IMR-90 (cell line): ENCODE data around the gene NOVA2. TPM values are rescaled to one million over a fixed set of nuclear protein-coding genes. Genes with fewer than 3 reads are reported as not detected.
A peak's percentile ranks its signal among the peaks of the same experiment; 100 is the strongest.

ENCODE experiments used
- ATAC-seq: fragments of 200-7000 bp; cut with Tn5 transposase; 2 replicates; pipeline ENCODE4 v1.9.1; 2020; ENCODE audit warnings: low read depth, mild to moderate bottlenecking, moderate library complexity
- BruUV-seq: library from RNA; stranded (reverse); fragments of 400-500 nt; replicated peaks from 2 replicates; lab custom pipeline; 2021; lab: Mats Ljungman, UMichigan
- CTCF ChIA-PET: fragments of 300-600 bp; formaldehyde crosslinking; extraction: SDS; loops from one replicate; lab custom pipeline; 2021; ENCODE audit warnings: antibody characterized with exemption; lab: Yijun Ruan, JAX
- POLR2A ChIA-PET: fragments of 300-600 bp; sonication (Branson Sonifier 250); formaldehyde crosslinking; loops from one replicate; lab custom pipeline; 2022; ENCODE audit warnings: antibody characterized with exemption; ENCODE audit not compliant: unreplicated experiment; lab: Charles Lee
- DNase-seq: peaks from one replicate; pipeline ENCODE4 v3.0.0; 2013
- H2AFZ ChIP-seq: replicated peaks from 2 replicates; pipeline ENCODE3; 2013; ENCODE audit warnings: low read length, mild to moderate bottlenecking; ENCODE audit not compliant: poor library complexity
- H2AK5ac ChIP-seq: 2 replicates; pipeline ENCODE4 v1.6.1; 2013; ENCODE audit warnings: low read depth, low read length, inconsistent platforms
- H2AK9ac ChIP-seq: replicated peaks from 2 replicates; pipeline ENCODE3; 2013; ENCODE audit warnings: mild to moderate bottlenecking, low read depth, low read length, moderate library complexity; ENCODE audit not compliant: poor library complexity
- H2BK120ac ChIP-seq: 2 replicates; pipeline ENCODE4 v1.6.1; 2013; ENCODE audit warnings: low read depth, low read length, inconsistent platforms
- H2BK15ac ChIP-seq: 3 replicates; pipeline ENCODE4 v1.6.1; 2013; ENCODE audit warnings: low read depth, low read length, inconsistent platforms
- H2BK20ac ChIP-seq: 2 replicates; pipeline ENCODE4 v1.6.1; 2013; ENCODE audit warnings: low read depth, mild to moderate bottlenecking, inconsistent platforms, low read length, moderate library complexity
- H2BK5ac ChIP-seq: 2 replicates; pipeline ENCODE4 v1.6.1; 2013; ENCODE audit warnings: mild to moderate bottlenecking, low read depth, low read length, inconsistent platforms; ENCODE audit not compliant: poor library complexity, severe bottlenecking
- H3K14ac ChIP-seq: replicated peaks from 2 replicates; pipeline ENCODE4 v1.6.1; 2013; ENCODE audit warnings: low read depth, low read length, inconsistent platforms
- H3K18ac ChIP-seq: 2 replicates; pipeline ENCODE4 v1.6.1; 2013; ENCODE audit warnings: low read depth, low read length, control low read depth
- H3K23ac ChIP-seq: 2 replicates; pipeline ENCODE4 v1.6.1; 2013; ENCODE audit warnings: low read depth, low read length, inconsistent platforms
- H3K27ac ChIP-seq: 2 replicates; pipeline ENCODE4 v1.5.1; 2013; ENCODE audit warnings: mild to moderate bottlenecking, control low read depth, low read length; ENCODE audit not compliant: insufficient read depth
- H3K27me3 ChIP-seq: 2 replicates; pipeline ENCODE4 v1.6.1; 2013; ENCODE audit warnings: low read length; ENCODE audit not compliant: control insufficient read depth, insufficient read depth
- H3K36me3 ChIP-seq: 2 replicates; pipeline ENCODE4 v1.6.1; 2013; ENCODE audit warnings: low read length, mixed read lengths; ENCODE audit not compliant: control insufficient read depth, insufficient read depth
- H3K4ac ChIP-seq: 2 replicates; pipeline ENCODE4 v1.6.1; 2013; ENCODE audit warnings: low read depth, low read length, inconsistent platforms
- H3K4me1 ChIP-seq: 2 replicates; pipeline ENCODE4 v1.6.1; 2013; ENCODE audit warnings: low read length, mixed read lengths; ENCODE audit not compliant: control insufficient read depth, insufficient read depth
- H3K4me2 ChIP-seq: 2 replicates; pipeline ENCODE4 v1.6.1; 2013; ENCODE audit warnings: low read depth, mild to moderate bottlenecking, control low read depth, low read length, moderate library complexity
- H3K4me3 ChIP-seq: 2 replicates; pipeline ENCODE4 v1.5.1; 2013; ENCODE audit warnings: low read depth, mild to moderate bottlenecking, control low read depth, low read length, moderate library complexity; ENCODE audit not compliant: insufficient read depth
- H3K56ac ChIP-seq: 2 replicates; pipeline ENCODE4 v1.6.1; 2013; ENCODE audit warnings: low read length, inconsistent platforms; ENCODE audit not compliant: insufficient read depth; ENCODE audit errors: extremely low read depth
- H3K79me1 ChIP-seq, 2 experiments: 2 replicates each; pipeline ENCODE4 v1.6.1; 2013; ENCODE audit warnings: low read length in 2 of 2, inconsistent platforms in 1 of 2, low read depth in 1 of 2
- H3K9ac ChIP-seq: 2 replicates; pipeline ENCODE4 v1.6.1; 2013; ENCODE audit warnings: low read depth, low read length, control low read depth
- H3K9me1 ChIP-seq: 2 replicates; pipeline ENCODE4 v1.6.1; 2013; ENCODE audit warnings: low read length, inconsistent platforms; ENCODE audit not compliant: insufficient read depth
- H3K9me3 ChIP-seq: 2 replicates; pipeline ENCODE4 v1.6.1; 2013; ENCODE audit warnings: low read length; ENCODE audit not compliant: control insufficient read depth, insufficient read depth
- H4K20me1 ChIP-seq: 2 replicates; pipeline ENCODE4 v1.6.1; 2013; ENCODE audit warnings: low read length, inconsistent platforms; ENCODE audit not compliant: insufficient read depth
- H4K5ac ChIP-seq: 2 replicates; pipeline ENCODE4 v1.6.1; 2013; ENCODE audit warnings: mild to moderate bottlenecking, low read depth, low read length, control low read depth
- H4K8ac ChIP-seq, 2 experiments: 2 replicates each; pipeline ENCODE4 v1.6.1; 2013; ENCODE audit warnings: low read depth in 2 of 2, low read length in 2 of 2, control low read depth in 1 of 2, inconsistent platforms in 1 of 2
- H4K91ac ChIP-seq: 2 replicates; pipeline ENCODE4 v1.6.1; 2013; ENCODE audit warnings: low read depth, low read length, inconsistent platforms; ENCODE audit not compliant: insufficient read depth
- CEBPB ChIP-seq: IDR thresholded peaks from 2 replicates; pipeline ENCODE4 v1.6.1; 2012; ENCODE audit warnings: low read depth, low read length, improper control_type of control experiment
- CHD1 ChIP-seq: IDR thresholded peaks from 2 replicates; pipeline ENCODE4 v1.6.1; 2012; ENCODE audit warnings: low read depth, low read length, improper control_type of control experiment
- FOS ChIP-seq: fragments of 150-350 bp; IDR thresholded peaks from 2 replicates; pipeline ENCODE4 v1.6.1; 2016; ENCODE audit warnings: low read depth, low read length
- MAFK ChIP-seq: IDR thresholded peaks from 2 replicates; pipeline ENCODE4 v1.6.1; 2012; ENCODE audit warnings: low read depth, low read length, improper control_type of control experiment
- MAZ ChIP-seq: IDR thresholded peaks from 2 replicates; pipeline ENCODE4 v1.6.1; 2012; ENCODE audit warnings: low read depth, mild to moderate bottlenecking, low read length, improper control_type of control experiment, moderate library complexity, borderline replicate concordance
- MXI1 ChIP-seq: IDR thresholded peaks from 2 replicates; pipeline ENCODE4 v1.6.1; 2012; ENCODE audit warnings: low read depth, mild to moderate bottlenecking, low read length, moderate library complexity, borderline replicate concordance
- NFE2L2 ChIP-seq: fragments of 150-350 bp; IDR thresholded peaks from 2 replicates; pipeline ENCODE4 v1.6.1; 2016; ENCODE audit warnings: low read depth, mild to moderate bottlenecking, low read length
- POLR2A ChIP-seq: IDR thresholded peaks from 2 replicates; pipeline ENCODE4 v1.6.1; 2012; ENCODE audit warnings: mild to moderate bottlenecking, low read depth, low read length
- RAD21 ChIP-seq: IDR thresholded peaks from 2 replicates; pipeline ENCODE4 v1.6.1; 2012; ENCODE audit warnings: low read length, improper control_type of control experiment
- RCOR1 ChIP-seq: IDR thresholded peaks from 2 replicates; pipeline ENCODE4 v1.6.1; 2012; ENCODE audit warnings: mild to moderate bottlenecking, low read length, improper control_type of control experiment; ENCODE audit not compliant: insufficient replicate concordance
- SMC3 ChIP-seq: fragments of 150-350 bp; IDR thresholded peaks from 2 replicates; pipeline ENCODE4 v1.6.1; 2016; ENCODE audit warnings: low read depth, mild to moderate bottlenecking, antibody characterized with exemption, low read length, moderate library complexity
- WGBS, 2 experiments: methylation state at CpG; one replicate each; pipeline versions ENCODE4 v1.1.5 to v1.1.7; 2013; ENCODE audit warnings: missing lambda C conversion rate in 2 of 2; ENCODE audit not compliant: insufficient read length in 1 of 2; ENCODE audit errors: extremely low coverage in 2 of 2; 5-methylcytosine and 5-hydroxymethylcytosine counted together
- dilution Hi-C: fragments of 300-500 bp; cut with HindIII; formaldehyde crosslinking; loops from one replicate; pipeline ENCODE4 v1.14.3; 2018; ENCODE audit warnings: low sequenced_read_pairs; ENCODE audit not compliant: unreplicated experiment
- in situ Hi-C: fragments of 300-500 bp; cut with MboI; formaldehyde crosslinking; loops from 3 replicates; pipeline ENCODE4 v1.14.3; 2019; ENCODE audit warnings: low sequenced_read_pairs, inconsistent platforms, mixed read lengths
- intact Hi-C: fragments of 100-400 bp; cut with micrococcal nuclease; formaldehyde crosslinking; loops from 2 replicates; pipeline ENCODE4 v1.10.0; 2022
- polyA plus RNA-seq, 3 experiments: library from polyadenylated mRNA; depleted of rRNA; stranded (reverse); fragments of >200 nt; gene quantifications; 2 replicates each; pipeline ENCODE4 v1.2.3, GENCODE V29; 2012; ENCODE audit warnings: low replicate concordance in 1 of 3
- total RNA-seq: library from RNA; depleted of rRNA; stranded (reverse); fragments of >200 nt; gene quantifications from 2 replicates; pipeline ENCODE4 v1.2.3, GENCODE V29; 2012
- TF ChIP-seq, protein P1 (sequence below): fragments of 150-350 bp; IDR thresholded peaks from 2 replicates; pipeline ENCODE4 v1.6.1; 2017; ENCODE audit warnings: mild to moderate bottlenecking, antibody characterized with exemption, low read length, low read depth
- TF ChIP-seq, protein P2 (sequence below): fragments of 150-350 bp; IDR thresholded peaks from 2 replicates; pipeline ENCODE4 v1.6.1; 2016; ENCODE audit warnings: low read depth, mild to moderate bottlenecking, low read length, moderate library complexity, borderline replicate concordance
- TF ChIP-seq, protein P3 (sequence below): conservative IDR thresholded peaks from 2 replicates; pipeline ENCODE4 v1.5.1; 2012; ENCODE audit warnings: mild to moderate bottlenecking, low read depth, low read length, improper control_type of control experiment

The NOVA2 gene
- total and polyA plus RNA-seq, 2 of the 4 experiments (the other 2 are of a cell fraction): 0.03 TPM; not detected in 1

DNA sequence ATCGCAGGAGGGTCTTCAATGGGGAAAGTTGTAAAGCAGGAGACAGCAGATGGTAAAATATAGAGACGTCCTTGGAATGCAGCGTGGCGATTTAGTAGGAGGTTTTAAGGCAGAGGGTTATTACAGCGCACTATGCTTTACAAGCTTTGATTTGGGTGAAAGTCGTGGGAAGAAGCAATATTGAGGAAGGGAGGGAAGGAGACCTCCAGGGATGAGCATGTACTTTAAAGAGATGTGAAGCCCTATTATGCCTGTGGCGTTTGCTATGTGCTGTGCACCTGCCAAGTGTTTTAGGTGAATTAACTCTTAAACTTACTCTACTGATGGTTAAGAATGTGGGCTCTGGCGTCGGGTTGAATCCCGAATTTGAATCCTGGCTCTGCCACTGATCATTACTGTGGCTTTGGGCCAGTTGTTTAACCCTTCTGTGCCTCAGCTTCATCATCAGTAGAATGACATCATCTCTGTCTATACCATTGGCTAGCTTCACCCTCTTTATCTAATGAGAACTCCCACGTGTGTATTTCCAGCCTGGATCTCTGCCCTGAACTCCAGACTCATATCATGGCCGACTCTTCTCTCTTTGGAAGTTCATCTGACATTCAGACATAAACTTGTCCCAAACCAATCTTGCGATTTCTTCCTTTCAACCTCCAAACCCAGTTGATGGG lies 22.2 kb upstream of the NOVA2 start:
- Histone ChIP-seq H2BK5ac (peak overlapping the region; percentile 42), H3K9me3 (no peaks in the 10 kb centered on the region), H4K5ac (no peak overlapping the region), H3K4me3 (peak overlapping the region; percentile 83), H2AFZ (peak overlapping the region; percentile 90), H2BK20ac (no peak overlapping the region), H3K9ac (peak overlapping the region; percentile 88), H4K8ac (peak overlapping the region; percentile 8 to 85; a peak in 3 of 4 replicates), H3K79me1 (peaks cover 16 to 40% of the 10 kb centered on the region in 2 experiments), H3K4me2 (peak overlapping the region; percentile 98), H2AK9ac (peak overlapping the region; percentile 86), H3K9me1 (peaks cover 9% of the 10 kb centered on the region), H3K4ac (peak overlapping the region; percentile 55), H2AK5ac (peak overlapping the region; percentile 3; the same call in 1 of the 2 replicates), H2BK120ac (no peak overlapping the region), H3K18ac (no peak overlapping the region; the same call in 1 of the 2 replicates), H3K23ac (peak overlapping the region; percentile 46), H2BK15ac (no peak overlapping the region), H3K27me3 (no peaks in the 10 kb centered on the region), H4K91ac (0 out of 2 replicates have a peak overlapping the region, but pooled peaks have one; percentile 34), H3K56ac (peak overlapping the region; percentile 73), H3K27ac (peak overlapping the region; percentile 64), H3K4me1 (peaks cover 2% of the 10 kb centered on the region), H3K36me3 (peaks cover 2% of the 10 kb centered on the region; the same call in 1 of the 2 replicates), H3K14ac (peak overlapping the region; percentile 72), H4K20me1 (peaks cover 5% of the 10 kb centered on the region; the same call in 1 of the 2 replicates)
- TSS peak; percentile 68 for BruUV-seq
- ChIA-PET CTCF (interaction anchor here (1.3 to 1.6 kb wide), 2 partner anchors 14 to 21 kb away, joined by 4 to 7 read pairs; no protein-coding TSS in a partner anchor), POLR2A (no interaction called here)
- DNase-seq: peak; percentile 67
- in situ Hi-C loops: no loop called here
- no peak for ATAC-seq
- dilution Hi-C loops: no loop called here
- intact Hi-C loops: loop anchor here (5.0 to 10.0 kb wide), 2 partner anchors 71 to 109 kb away; partner anchors contain the start of gene IRF2BP1
- WGBS, 2 experiments: 0% methylated on average over 5 of the region's 13 CpGs; no CpG with 5 or more reads in 1 of the 2 experiments
- TF ChIP-seq, protein P1, sequence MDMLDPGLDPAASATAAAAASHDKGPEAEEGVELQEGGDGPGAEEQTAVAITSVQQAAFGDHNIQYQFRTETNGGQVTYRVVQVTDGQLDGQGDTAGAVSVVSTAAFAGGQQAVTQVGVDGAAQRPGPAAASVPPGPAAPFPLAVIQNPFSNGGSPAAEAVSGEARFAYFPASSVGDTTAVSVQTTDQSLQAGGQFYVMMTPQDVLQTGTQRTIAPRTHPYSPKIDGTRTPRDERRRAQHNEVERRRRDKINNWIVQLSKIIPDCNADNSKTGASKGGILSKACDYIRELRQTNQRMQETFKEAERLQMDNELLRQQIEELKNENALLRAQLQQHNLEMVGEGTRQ: no peak; the same call in 1 of the 2 replicates
- TF ChIP-seq FOS (no peak), CEBPB (no peak), NFE2L2 (no peak), RCOR1 (no peak), SMC3 (no peak), RAD21 (no peak), MAFK (no peak), CHD1 (no peak), MXI1 (no peak), MAZ (no peak), POLR2A (no peak)
- TF ChIP-seq, protein P2, sequence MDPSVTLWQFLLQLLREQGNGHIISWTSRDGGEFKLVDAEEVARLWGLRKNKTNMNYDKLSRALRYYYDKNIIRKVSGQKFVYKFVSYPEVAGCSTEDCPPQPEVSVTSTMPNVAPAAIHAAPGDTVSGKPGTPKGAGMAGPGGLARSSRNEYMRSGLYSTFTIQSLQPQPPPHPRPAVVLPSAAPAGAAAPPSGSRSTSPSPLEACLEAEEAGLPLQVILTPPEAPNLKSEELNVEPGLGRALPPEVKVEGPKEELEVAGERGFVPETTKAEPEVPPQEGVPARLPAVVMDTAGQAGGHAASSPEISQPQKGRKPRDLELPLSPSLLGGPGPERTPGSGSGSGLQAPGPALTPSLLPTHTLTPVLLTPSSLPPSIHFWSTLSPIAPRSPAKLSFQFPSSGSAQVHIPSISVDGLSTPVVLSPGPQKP: no peak
- TF ChIP-seq, protein P3, sequence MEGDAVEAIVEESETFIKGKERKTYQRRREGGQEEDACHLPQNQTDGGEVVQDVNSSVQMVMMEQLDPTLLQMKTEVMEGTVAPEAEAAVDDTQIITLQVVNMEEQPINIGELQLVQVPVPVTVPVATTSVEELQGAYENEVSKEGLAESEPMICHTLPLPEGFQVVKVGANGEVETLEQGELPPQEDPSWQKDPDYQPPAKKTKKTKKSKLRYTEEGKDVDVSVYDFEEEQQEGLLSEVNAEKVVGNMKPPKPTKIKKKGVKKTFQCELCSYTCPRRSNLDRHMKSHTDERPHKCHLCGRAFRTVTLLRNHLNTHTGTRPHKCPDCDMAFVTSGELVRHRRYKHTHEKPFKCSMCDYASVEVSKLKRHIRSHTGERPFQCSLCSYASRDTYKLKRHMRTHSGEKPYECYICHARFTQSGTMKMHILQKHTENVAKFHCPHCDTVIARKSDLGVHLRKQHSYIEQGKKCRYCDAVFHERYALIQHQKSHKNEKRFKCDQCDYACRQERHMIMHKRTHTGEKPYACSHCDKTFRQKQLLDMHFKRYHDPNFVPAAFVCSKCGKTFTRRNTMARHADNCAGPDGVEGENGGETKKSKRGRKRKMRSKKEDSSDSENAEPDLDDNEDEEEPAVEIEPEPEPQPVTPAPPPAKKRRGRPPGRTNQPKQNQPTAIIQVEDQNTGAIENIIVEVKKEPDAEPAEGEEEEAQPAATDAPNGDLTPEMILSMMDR: no peak
